Keratinocyte (primary cell): ENCODE measurements around the gene YWHAH.

Experiments
- CTCF ChIP-seq, 3 experiments: IDR thresholded peaks in 1 of 3; conservative IDR thresholded peaks in 1 of 3; optimal IDR thresholded peaks in 1 of 3; 2 replicates in 2 of 3; 3 replicates in 1 of 3; pipeline versions ENCODE3 to v1.5.1; 2011; ENCODE audit warnings: low read length in 3 of 3, mild to moderate bottlenecking in 3 of 3, moderate library complexity in 2 of 3, control low read depth in 1 of 3, inconsistent platforms in 1 of 3; ENCODE audit not compliant: insufficient read depth in 2 of 3; ENCODE audit errors: extremely low read depth in 1 of 3
- EZH2 ChIP-seq: IDR thresholded peaks from one replicate; pipeline ENCODE4 v1.6.1; 2012; ENCODE audit warnings: inconsistent platforms, mild to moderate bottlenecking, low read length, moderate library complexity

GRCh38 chr22:31906569-31906968 lies 37.8 kb upstream of the YWHAH start:
- TF ChIP-seq CTCF (optimal IDR thresholded peaks at IDR 0.05 in 1 of 3, IDR thresholded peaks at IDR 0.05 in 1 of 3, conservative IDR thresholded peaks at IDR 0.05 in 1 of 3; ENCODE audit: extremely low read depth in 1 of 3, insufficient read depth in 2 of 3, low read length in 3 of 3) (no peak), EZH2 (no peak)
